Loucy (cell line): ENCODE data around the gene GALM.

Experiments
- H2AFZ ChIP-seq: fragments of 200-600 bp; sonication (generic); 2 replicates; pipeline ENCODE4 v1.6.0; 2016; ENCODE audit warnings: antibody characterized with exemption, mild to moderate bottlenecking, low read length, moderate library complexity
- H3F3A ChIP-seq: fragments of 200-600 bp; 2 replicates; pipeline ENCODE4 v1.6.0; 2016; ENCODE audit warnings: antibody characterized with exemption, low read depth, mild to moderate bottlenecking
- H3K27me3 ChIP-seq: fragments of 200-600 bp; sonication (generic); 2 replicates; pipeline ENCODE4 v1.6.1; 2014; ENCODE audit warnings: low read length, mild to moderate bottlenecking; ENCODE audit not compliant: insufficient read depth, poor library complexity, severe bottlenecking
- H3K36me3 ChIP-seq: fragments of 200-600 bp; sonication (generic); 2 replicates; pipeline ENCODE4 v1.6.1; 2016; ENCODE audit warnings: low read length; ENCODE audit not compliant: insufficient read depth
- H3K4me1 ChIP-seq: fragments of 200-600 bp; sonication (generic); 2 replicates; pipeline ENCODE4 v1.5.1; 2014; ENCODE audit warnings: low read length, mild to moderate bottlenecking; ENCODE audit not compliant: insufficient read depth, poor library complexity, severe bottlenecking
- H3K4me2 ChIP-seq: fragments of 200-600 bp; sonication (generic); 2 replicates; pipeline ENCODE4 v1.6.0; 2014; ENCODE audit warnings: antibody characterized with exemption, low read length, low read depth, mild to moderate bottlenecking; ENCODE audit not compliant: poor library complexity, severe bottlenecking
- H3K4me3 ChIP-seq: fragments of 200-600 bp; sonication (generic); 2 replicates; pipeline ENCODE4 v1.5.1; 2014; ENCODE audit warnings: low read length, mild to moderate bottlenecking, mixed read lengths; ENCODE audit not compliant: poor library complexity, severe bottlenecking
- H3K79me2 ChIP-seq: fragments of 200-600 bp; sonication (generic); 2 replicates; pipeline ENCODE4 v1.6.1; 2014; ENCODE audit warnings: low read length; ENCODE audit not compliant: insufficient read depth
- H3K9ac ChIP-seq: fragments of 200-600 bp; sonication (generic); 2 replicates; pipeline ENCODE4 v1.6.0; 2014; ENCODE audit warnings: mild to moderate bottlenecking, low read depth, low read length, moderate library complexity; ENCODE audit not compliant: poor library complexity, severe bottlenecking
- H3K9me2 ChIP-seq: fragments of 200-600 bp; sonication (generic); replicated peaks from 2 replicates; pipeline ENCODE4 v1.6.1; 2016; ENCODE audit warnings: low read depth, low read length, mixed read lengths
- H3K9me3 ChIP-seq: fragments of 200-600 bp; sonication (generic); 2 replicates; pipeline ENCODE4 v1.6.1; 2014; ENCODE audit warnings: mild to moderate bottlenecking, antibody characterized with exemption, low read length, low read depth; ENCODE audit not compliant: insufficient read depth
- H4K20me1 ChIP-seq: fragments of 200-600 bp; sonication (generic); 2 replicates; pipeline ENCODE4 v1.6.0; 2014; ENCODE audit warnings: antibody characterized with exemption, low read length, mild to moderate bottlenecking; ENCODE audit not compliant: insufficient read depth, poor library complexity, severe bottlenecking
- CTCF ChIP-seq: fragments of 200-600 bp; sonication (generic); conservative IDR thresholded peaks from 2 replicates; pipeline ENCODE4 v1.5.1; 2014; ENCODE audit warnings: mild to moderate bottlenecking, antibody characterized with exemption, low read length
- EZH2phosphoT487 ChIP-seq: fragments of 200-600 bp; IDR thresholded peaks from 2 replicates; pipeline ENCODE4 v1.6.1; 2018; ENCODE audit warnings: antibody characterized with exemption, mild to moderate bottlenecking, moderate library complexity, borderline replicate concordance

The GALM gene

DNA sequence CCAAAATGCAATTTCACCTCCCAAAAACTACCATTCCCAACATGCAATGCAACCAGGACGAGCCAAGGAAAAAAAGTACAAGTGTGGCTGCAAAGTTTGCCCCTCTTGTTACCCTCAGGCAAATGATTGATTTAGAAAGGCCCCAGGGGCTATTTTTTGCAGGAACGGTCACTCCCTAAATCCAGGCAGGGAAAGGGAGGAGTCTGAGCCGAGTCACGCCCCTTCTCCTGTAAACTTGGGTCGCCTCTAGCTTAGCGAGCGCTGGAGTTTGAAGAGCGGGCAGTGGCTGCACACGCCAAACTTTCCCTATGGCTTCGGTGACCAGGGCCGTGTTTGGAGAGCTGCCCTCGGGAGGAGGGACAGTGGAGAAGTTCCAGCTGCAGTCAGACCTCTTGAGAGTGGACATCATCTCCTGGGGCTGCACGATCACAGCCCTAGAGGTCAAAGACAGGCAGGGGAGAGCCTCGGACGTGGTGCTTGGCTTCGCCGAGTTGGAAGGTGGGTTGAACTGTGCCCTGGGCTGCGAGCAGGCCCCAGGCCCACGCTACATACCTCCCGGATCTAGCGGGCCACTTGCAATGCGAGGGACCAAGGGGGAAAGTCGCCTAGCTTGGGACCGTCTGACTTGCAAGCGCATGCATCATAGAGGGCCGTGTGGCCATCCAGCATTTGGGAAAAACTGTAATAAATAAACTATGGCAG lies at the start of gene GALM:
TSS of gene GALM (plus strand) at position 261 of the 702 bp plus-strand sequence. CDS start at position 309, 48 bp downstream.
- TF ChIP-seq EZH2phosphoT487 (no peak), CTCF (no peak)
- H3K79me2 ChIP-seq, result 0 out of 2 replicates have a peak, but pooled peaks cover 7% of the 10 kb centered on the region
- 0 out of 2 replicates have a peak, but pooled peaks cover 2% of the 10 kb centered on the region for H3F3A ChIP-seq
- H3K36me3 ChIP-seq, result no peaks in the 10 kb centered on the region
- H3K4me3 ChIP-seq, result peak within 1 kb of the TSS; percentile 82
- no peaks in the 10 kb centered on the region for H3K27me3 ChIP-seq
- H3K9ac ChIP-seq, result peak within 1 kb of the TSS; percentile 69
- H3K4me2 ChIP-seq, result peak within 1 kb of the TSS; percentile 98
- H3K4me1 ChIP-seq, result peaks cover 28% of the 10 kb centered on the region
- H3K9me2 ChIP-seq, result no peaks in the 10 kb centered on the region
- H3K9me3 ChIP-seq, result no peaks in the 10 kb centered on the region
- H4K20me1 ChIP-seq, result no peaks in the 10 kb centered on the region
- peak within 1 kb of the TSS; percentile 39 for H2AFZ ChIP-seq

GRCh38 chr2:38617301-38617700 lies 48.6 kb upstream of the GALM start:
- Histone ChIP-seq H3K9ac (no peak overlapping the region), H3F3A (no peaks in the 10 kb centered on the region), H3K4me2 (no peak overlapping the region), H3K4me1 (peaks cover 4% of the 10 kb centered on the region), H3K9me3 (no peaks in the 10 kb centered on the region), H4K20me1 (no peaks in the 10 kb centered on the region), H3K36me3 (no peaks in the 10 kb centered on the region), H3K79me2 (no peaks in the 10 kb centered on the region), H3K4me3 (no peak overlapping the region), H2AFZ (no peak overlapping the region), H3K9me2 (no peaks in the 10 kb centered on the region), H3K27me3 (no peaks in the 10 kb centered on the region)
- TF ChIP-seq CTCF (no peak), EZH2phosphoT487 (no peak)

DNA sequence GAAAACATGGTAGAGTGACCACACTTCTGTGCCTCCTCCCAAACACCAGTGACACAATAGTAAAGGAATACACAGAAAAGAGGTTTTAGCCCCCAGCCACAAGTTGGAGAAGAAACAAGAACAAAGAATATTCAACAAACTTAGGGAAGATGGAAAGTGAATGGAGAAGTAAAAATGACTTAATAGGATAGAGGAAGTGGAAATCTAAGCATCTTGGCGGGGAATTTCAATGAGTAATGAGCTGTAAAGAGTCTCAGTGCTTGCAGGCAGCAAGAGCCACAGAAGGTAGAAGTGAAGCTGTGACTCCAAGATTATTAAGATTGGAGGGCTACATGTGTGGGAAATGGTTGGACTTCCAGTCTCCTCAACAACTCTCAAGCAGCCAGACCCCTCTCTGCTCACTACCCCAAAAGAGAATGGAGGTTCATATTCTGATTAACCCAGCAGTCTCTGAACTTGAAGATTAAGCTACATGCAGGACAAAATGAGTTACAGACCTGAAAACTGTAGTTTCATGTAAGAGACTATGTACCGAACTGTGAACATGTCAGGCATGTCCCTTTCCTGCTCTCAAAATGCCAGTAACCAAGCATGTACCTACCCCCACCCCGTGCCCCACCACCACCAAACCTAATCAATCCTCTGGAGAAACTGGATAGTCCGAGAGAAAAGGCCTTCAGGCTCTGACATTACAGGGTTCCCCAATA lies 46.3 kb upstream of the GALM start:
- Histone ChIP-seq H3K9ac (no peak overlapping the region), H3K79me2 (no peaks in the 10 kb centered on the region), H3K27me3 (no peaks in the 10 kb centered on the region), H3K36me3 (no peaks in the 10 kb centered on the region), H3K4me1 (peaks cover 12% of the 10 kb centered on the region), H3F3A (no peaks in the 10 kb centered on the region), H4K20me1 (no peaks in the 10 kb centered on the region), H2AFZ (no peak overlapping the region), H3K9me2 (no peaks in the 10 kb centered on the region), H3K4me2 (no peak overlapping the region), H3K9me3 (no peaks in the 10 kb centered on the region), H3K4me3 (no peak overlapping the region)
- TF ChIP-seq EZH2phosphoT487 (no peak), CTCF (no peak)
